Cardiac fibroblast (primary cell): ENCODE results near the gene NPAT.

Experiments
- DNase-seq, 2 donors: peaks; one replicate each; pipeline versions ENCODE4 v3.0.0 to v3.0.0-alpha.2; 2010; ENCODE audit warnings: low read depth in 2 of 2
- H3K4me3 ChIP-seq, 2 donors: replicated peaks in 1 of 2; 1 replicate in 1 of 2; 2 replicates in 1 of 2; pipeline ENCODE4 v1.5.1; 2011; ENCODE audit warnings: low read depth in 2 of 2, low read length in 2 of 2, mild to moderate bottlenecking in 2 of 2, moderate library complexity in 1 of 2
- CTCF ChIP-seq: IDR thresholded peaks from one replicate; pipeline ENCODE4 v1.5.1; 2011; ENCODE audit warnings: low read depth, mild to moderate bottlenecking, low read length, inconsistent platforms

Gene NPAT

GRCh38 chr11:108221371-108221770, 1.1 kb downstream of the NPAT start:
- peak overlapping the region; percentile 82 to 89 for H3K4me3 ChIP-seq
- peak; percentile 38 to 71 for DNase-seq
- TF ChIP-seq CTCF = no peak

GRCh38 chr11:108220721-108221336, 1.6 kb downstream of the NPAT start:
- no peak for TF ChIP-seq CTCF
- peak overlapping the region; percentile 82 to 89 for H3K4me3 ChIP-seq
- DNase-seq = peak; percentile 15 to 29

- TF ChIP-seq CTCF = no peak
- H3K4me3 ChIP-seq = no peak overlapping the region
- no peak for DNase-seq
Measured at GRCh38 chr11:108218912-108219783, 3.3 kb downstream of the NPAT start.

GRCh38 chr11:108218455-108218854, 4.0 kb downstream of the NPAT start:
- TF ChIP-seq CTCF = no peak
- no peak overlapping the region for H3K4me3 ChIP-seq
- peak in 1 of 2 donors; percentile 27 for DNase-seq

- no peak for TF ChIP-seq CTCF
- H3K4me3 ChIP-seq = no peak overlapping the region
- no peak for DNase-seq
Measured at GRCh38 chr11:108216988-108217387, 5.5 kb downstream of the NPAT start.

DNA sequence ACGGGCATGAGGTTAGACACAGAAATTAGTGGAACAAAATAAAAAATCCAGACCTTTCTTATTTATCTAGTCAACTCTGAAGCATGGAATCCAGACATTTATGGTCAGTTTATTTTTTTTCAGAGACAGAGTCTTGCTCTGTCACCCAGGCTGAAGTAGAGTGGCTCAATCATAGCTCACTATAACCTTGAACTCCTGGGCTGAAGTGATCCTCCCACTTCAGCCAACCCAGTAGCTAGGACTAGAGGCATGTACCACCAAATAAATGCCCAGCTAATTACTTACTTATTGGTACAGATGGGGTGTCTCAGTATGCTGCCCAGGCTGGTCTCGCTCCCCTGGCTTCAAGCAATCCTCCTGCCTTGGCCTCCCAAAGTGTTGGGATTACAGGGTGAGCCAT, 8.7 kb downstream of the NPAT start:
- no peak for DNase-seq

More for the DNA sequence above, 8.7 kb downstream of the NPAT start:
- no peak for TF ChIP-seq CTCF
- no peak overlapping the region for H3K4me3 ChIP-seq
